Fibroblast of lung (primary cell): ENCODE measurements around the gene ING1.

Experiments
- CTCF ChIP-seq, 2 donors: IDR thresholded peaks in 1 of 2; conservative IDR thresholded peaks in 1 of 2; 1 replicate in 1 of 2; 2 replicates in 1 of 2; pipeline ENCODE4 v1.5.1; 2011 to 2012; ENCODE audit warnings: low read length in 2 of 2, control low read depth in 1 of 2, inconsistent platforms in 1 of 2, low read depth in 1 of 2, mild to moderate bottlenecking in 1 of 2
- EZH2 ChIP-seq: IDR thresholded peaks from 2 replicates; pipeline ENCODE4 v1.5.1; 2012; ENCODE audit warnings: low read length, control low read depth, mild to moderate bottlenecking; ENCODE audit errors: missing control alignments

GRCh38 chr13:110737555-110737954 lies 24.1 kb downstream of the ING1 start:
- no peak for TF ChIP-seq CTCF (conservative IDR thresholded peaks at IDR 0.05 in 1 of 2, IDR thresholded peaks at IDR 0.05 in 1 of 2; ENCODE audit: low read depth in 1 of 2, low read length in 2 of 2)
- TF ChIP-seq EZH2 = no peak
